ENCODE results near the gene UPK2.

The UPK2 gene

DNA sequence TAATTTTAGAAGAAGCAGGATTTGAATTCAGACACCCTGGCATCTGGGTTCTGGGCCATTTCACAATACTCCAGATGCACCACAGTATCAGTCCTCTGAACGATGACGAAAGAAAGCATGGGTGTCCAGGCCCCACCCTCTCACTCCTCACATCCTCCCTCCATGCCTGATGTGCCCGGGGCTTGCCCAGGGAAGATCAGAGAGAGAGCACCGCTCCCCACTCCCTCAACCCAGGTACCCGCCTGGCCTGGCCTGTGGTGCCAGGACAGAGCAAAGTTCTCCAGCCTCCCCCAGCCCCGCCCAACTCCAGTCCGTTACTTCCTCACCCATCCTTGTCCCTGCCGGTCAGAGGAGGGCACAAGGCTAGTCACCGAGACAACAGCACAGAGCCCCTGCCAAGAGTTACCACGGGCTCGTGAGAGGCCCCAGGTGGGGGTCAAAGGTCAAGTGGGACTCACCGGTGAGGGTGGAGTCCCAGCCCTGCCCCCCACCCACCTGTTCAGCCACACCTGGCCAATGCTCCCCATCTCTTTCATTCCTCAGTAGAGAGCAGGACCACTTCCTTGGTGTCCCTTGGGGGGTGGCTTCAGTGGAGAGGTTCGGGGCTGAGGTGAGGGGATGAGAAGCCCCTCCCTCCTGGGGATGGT, 38.5 kb upstream of the UPK2 start:
- no peak overlapping the region for H3K4me3 ChIP-seq (ENCODE audit: low read depth, low read length)
- peak; percentile 83 for DNase-seq (ENCODE audit: low read depth)
- TF ChIP-seq POLR2A (IDR thresholded peaks at IDR 0.05; ENCODE audit: extremely low read depth, insufficient read length), result no peak
- TF ChIP-seq MYC (IDR thresholded peaks at IDR 0.05; ENCODE audit: low read depth, low read length), result peak; percentile 19; the same call in 1 of the 2 replicates
- TF ChIP-seq, protein P1, sequence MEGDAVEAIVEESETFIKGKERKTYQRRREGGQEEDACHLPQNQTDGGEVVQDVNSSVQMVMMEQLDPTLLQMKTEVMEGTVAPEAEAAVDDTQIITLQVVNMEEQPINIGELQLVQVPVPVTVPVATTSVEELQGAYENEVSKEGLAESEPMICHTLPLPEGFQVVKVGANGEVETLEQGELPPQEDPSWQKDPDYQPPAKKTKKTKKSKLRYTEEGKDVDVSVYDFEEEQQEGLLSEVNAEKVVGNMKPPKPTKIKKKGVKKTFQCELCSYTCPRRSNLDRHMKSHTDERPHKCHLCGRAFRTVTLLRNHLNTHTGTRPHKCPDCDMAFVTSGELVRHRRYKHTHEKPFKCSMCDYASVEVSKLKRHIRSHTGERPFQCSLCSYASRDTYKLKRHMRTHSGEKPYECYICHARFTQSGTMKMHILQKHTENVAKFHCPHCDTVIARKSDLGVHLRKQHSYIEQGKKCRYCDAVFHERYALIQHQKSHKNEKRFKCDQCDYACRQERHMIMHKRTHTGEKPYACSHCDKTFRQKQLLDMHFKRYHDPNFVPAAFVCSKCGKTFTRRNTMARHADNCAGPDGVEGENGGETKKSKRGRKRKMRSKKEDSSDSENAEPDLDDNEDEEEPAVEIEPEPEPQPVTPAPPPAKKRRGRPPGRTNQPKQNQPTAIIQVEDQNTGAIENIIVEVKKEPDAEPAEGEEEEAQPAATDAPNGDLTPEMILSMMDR (IDR thresholded peaks at IDR 0.05; ENCODE audit: low read depth, low read length), result no peak
- TF ChIP-seq, protein P2, sequence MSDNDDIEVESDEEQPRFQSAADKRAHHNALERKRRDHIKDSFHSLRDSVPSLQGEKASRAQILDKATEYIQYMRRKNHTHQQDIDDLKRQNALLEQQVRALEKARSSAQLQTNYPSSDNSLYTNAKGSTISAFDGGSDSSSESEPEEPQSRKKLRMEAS (IDR thresholded peaks at IDR 0.05; ENCODE audit: low read depth, low read length), result peak; percentile 37; the same call in 1 of the 2 replicates

DNA sequence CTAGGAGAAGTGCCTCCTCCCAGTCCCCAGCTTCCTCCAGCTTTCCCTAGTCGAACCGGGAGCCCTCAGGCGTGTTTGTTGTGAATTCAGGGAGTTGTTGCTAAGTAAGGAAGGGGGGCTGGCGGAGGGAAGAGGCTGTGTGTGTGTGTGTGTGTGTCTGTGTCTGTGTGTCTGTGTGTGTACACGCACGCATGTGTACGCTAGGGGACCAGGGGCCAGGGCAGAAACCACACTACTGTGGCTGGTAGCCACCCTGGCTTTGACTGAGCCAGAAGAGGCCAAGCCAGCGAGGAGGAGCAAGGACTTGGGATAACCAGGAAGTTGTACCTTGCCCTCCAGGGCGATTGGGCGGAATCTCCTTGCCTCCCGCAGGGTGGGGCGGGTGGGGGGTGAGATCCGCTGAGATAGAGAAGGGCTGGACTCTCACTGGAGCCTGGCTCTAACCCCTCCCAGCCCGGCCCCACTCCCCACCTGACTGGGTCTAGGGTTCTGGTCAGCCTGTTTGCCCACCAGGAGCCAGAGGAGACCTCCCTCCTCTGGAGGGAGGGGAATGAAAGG, 37.9 kb upstream of the UPK2 start:
- TF ChIP-seq, protein P1 (IDR thresholded peaks at IDR 0.05; ENCODE audit: low read depth, low read length), result no peak
- TF ChIP-seq MYC (IDR thresholded peaks at IDR 0.05; ENCODE audit: low read depth, low read length) (no peak), POLR2A (IDR thresholded peaks at IDR 0.05; ENCODE audit: extremely low read depth, insufficient read length) (no peak)
- H3K4me3 ChIP-seq (ENCODE audit: low read depth, low read length), result no peak overlapping the region
- no peak for DNase-seq (ENCODE audit: low read depth)

DNA sequence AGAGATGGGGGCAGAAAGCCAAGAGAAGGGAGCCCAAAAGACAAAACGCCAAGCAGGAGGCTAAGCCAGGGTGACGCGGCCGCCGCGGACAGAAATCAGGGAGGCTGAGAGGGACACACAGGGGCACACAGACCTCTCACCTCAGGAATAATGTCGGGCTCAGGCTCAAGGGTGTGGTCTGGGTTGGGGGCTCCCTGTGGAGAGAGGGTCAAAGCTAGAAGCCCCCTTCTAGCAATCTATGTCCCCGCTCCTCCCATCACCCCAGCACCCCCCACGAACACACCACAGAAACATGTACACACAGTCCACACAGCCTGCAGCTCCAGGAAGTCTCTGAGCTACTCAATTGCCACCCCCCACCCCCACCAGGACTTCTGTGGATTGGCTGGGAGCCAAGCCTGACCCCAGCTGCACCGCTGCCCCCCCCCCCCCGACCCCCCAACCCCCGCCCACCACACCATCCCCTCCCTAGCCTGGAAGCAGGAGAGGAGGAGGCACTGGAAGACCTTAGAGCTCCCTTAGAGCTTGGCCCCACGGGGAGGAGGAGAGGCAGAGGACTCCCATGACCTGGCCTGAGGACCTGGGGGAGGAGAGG, 37.3 kb upstream of the UPK2 start:
- DNase-seq (ENCODE audit: low read depth), result no peak
- TF ChIP-seq, protein P1 (IDR thresholded peaks at IDR 0.05; ENCODE audit: low read depth, low read length), result no peak
- TF ChIP-seq POLR2A (IDR thresholded peaks at IDR 0.05; ENCODE audit: extremely low read depth, insufficient read length) (no peak), MYC (IDR thresholded peaks at IDR 0.05; ENCODE audit: low read depth, low read length) (no peak)
- TF ChIP-seq, protein P2 (IDR thresholded peaks at IDR 0.05; ENCODE audit: low read depth, low read length), result no peak
- H3K4me3 ChIP-seq (ENCODE audit: low read depth, low read length), result no peak overlapping the region

DNA sequence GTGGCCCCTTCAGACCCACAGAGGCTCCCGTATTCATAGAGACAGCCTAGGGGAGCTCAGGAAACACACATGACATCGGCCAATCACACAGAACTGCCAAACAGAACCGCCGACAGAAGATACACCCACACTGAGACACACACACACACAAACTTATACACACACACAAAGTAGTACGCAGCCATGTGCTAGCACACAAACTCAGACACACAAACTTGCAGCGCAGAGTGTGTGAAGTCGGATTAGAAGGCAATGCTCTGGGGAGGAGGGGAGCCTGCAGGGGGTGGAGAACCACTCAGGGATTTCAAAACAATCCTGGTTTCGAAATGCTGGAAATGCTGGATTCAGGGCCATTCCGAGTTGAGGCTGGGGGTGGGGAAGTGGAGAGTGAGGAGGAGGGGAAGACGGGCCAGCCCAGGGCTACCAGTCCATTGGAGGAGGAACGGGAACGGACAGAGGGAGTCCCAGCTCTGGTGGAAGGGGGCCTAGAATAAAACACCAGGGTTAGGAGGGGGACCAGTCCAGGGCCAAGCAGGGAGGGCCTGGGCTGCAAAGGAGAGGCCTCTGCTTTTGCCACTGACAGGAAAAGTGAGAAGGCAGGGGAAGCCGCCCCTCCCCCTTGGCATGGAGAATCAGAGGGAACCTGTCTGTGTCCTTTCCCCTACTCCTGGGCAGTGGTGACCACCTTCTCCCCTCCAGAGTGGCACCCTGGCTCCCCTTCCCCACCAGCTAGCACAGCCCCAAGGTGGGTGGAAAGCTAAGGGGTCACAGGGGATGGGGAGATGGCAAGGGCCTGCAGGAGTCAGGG, 34.8 kb upstream of the UPK2 start:
- TF ChIP-seq, protein P1 (IDR thresholded peaks at IDR 0.05; ENCODE audit: low read depth, low read length), result no peak
- TF ChIP-seq POLR2A (IDR thresholded peaks at IDR 0.05; ENCODE audit: extremely low read depth, insufficient read length) (no peak), MYC (IDR thresholded peaks at IDR 0.05; ENCODE audit: low read depth, low read length) (no peak)
- TF ChIP-seq, protein P2 (IDR thresholded peaks at IDR 0.05; ENCODE audit: low read depth, low read length), result no peak
- no peak overlapping the region for H3K4me3 ChIP-seq (ENCODE audit: low read depth, low read length)
- DNase-seq (ENCODE audit: low read depth), result peak; percentile 69

DNA sequence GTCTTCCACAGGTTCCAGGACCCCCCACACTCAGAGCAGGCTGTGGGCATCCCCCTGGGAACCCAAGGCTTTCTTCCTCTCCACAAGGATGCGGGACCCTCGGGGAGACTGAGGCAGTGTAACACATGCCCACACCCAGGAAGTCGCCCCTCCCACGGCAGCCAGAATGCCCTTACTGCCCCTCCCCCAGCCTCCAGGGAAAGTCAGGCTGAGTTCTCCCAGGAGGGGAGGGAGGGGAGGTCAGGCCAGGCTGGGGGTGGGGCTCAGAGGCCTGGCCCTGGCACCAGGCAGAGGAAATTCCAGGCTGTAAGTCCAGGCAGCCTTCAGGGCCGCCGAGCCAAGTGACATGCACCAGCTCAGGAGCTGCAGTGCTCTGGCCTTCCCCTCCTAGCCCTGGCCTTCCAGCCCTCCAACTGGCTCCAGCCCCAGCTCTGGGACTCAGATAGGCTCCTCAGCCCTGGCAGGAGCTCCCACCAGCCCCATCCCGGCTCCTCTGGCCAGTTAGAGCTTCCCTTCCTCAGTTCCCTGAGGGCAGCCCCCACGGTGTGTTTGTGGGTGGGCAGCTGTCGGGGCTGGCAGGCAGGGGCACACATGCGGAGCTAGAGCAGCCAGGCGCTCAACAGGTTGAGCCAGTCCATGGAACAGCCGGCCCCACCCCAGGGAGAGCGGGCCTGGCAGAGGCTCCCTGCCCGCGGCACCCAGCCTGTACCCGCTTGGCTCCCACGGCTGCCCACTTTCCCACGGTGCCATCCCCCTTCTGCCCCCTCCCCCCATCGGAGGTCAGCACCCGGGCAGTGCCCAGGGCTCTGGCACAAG, 34.0 kb upstream of the UPK2 start:
- DNase-seq (ENCODE audit: low read depth), result no peak
- no peak overlapping the region for H3K4me3 ChIP-seq (ENCODE audit: low read depth, low read length)
- TF ChIP-seq, protein P2 (IDR thresholded peaks at IDR 0.05; ENCODE audit: low read depth, low read length), result no peak
- TF ChIP-seq MYC (IDR thresholded peaks at IDR 0.05; ENCODE audit: low read depth, low read length), result no peak
- TF ChIP-seq, protein P1 (IDR thresholded peaks at IDR 0.05; ENCODE audit: low read depth, low read length), result no peak
- TF ChIP-seq POLR2A (IDR thresholded peaks at IDR 0.05; ENCODE audit: extremely low read depth, insufficient read length), result no peak
